PC-9 (cell line): Measurements from ENCODE around the gene PIGR. TPM values are rescaled to one million over a fixed set of nuclear protein-coding genes. Genes with fewer than 3 reads are reported as not detected.

Experiments
- BruUV-seq: library from RNA; stranded (reverse); fragments of 400-500 nt; replicated peaks from 2 replicates; lab custom pipeline; 2021; lab: Mats Ljungman, UMichigan
- CTCF ChIA-PET: fragments of 300-600 bp; sonication (Branson Sonifier 250); formaldehyde crosslinking; loops from one replicate; lab custom pipeline; 2022; ENCODE audit warnings: antibody characterized with exemption; lab: Charles Lee
- POLR2A ChIA-PET: fragments of 300-600 bp; sonication (Branson Sonifier 250); formaldehyde crosslinking; loops from one replicate; lab custom pipeline; 2022; ENCODE audit warnings: antibody characterized with exemption; ENCODE audit not compliant: unreplicated experiment; lab: Charles Lee
- DNase-seq, 2 experiments: peaks; one replicate each; pipeline versions ENCODE4 v3.0.0 to v3.0.0-alpha.2; 2015 to 2022; ENCODE audit warnings: mixed read lengths in 1 of 2
- H2AFZ ChIP-seq: fragments of 200-600 bp; sonication (generic); 2 replicates; pipeline ENCODE4 v1.8.1; 2017; ENCODE audit warnings: antibody characterized with exemption
- H3F3A ChIP-seq: fragments of 200-600 bp; sonication (generic); 2 replicates; pipeline ENCODE4 v1.8.1; 2017; ENCODE audit warnings: antibody characterized with exemption, mild to moderate bottlenecking, low read depth; ENCODE audit not compliant: insufficient read depth
- H3K27ac ChIP-seq: fragments of 200-600 bp; sonication (generic); 2 replicates; pipeline ENCODE4 v1.6.1; 2016; ENCODE audit warnings: mixed run types
- H3K27me3 ChIP-seq: fragments of 200-600 bp; sonication (generic); 2 replicates; pipeline ENCODE4 v1.6.1; 2016; ENCODE audit warnings: low read depth, mixed run types; ENCODE audit not compliant: insufficient read depth
- H3K36me3 ChIP-seq: fragments of 200-600 bp; sonication (generic); 2 replicates; pipeline ENCODE4 v1.6.1; 2016; ENCODE audit warnings: low read depth, mixed run types
- H3K4me1 ChIP-seq: fragments of 200-600 bp; sonication (generic); replicated peaks from 2 replicates; pipeline ENCODE4 v1.6.1; 2016; ENCODE audit warnings: mixed run types; ENCODE audit not compliant: insufficient read depth
- H3K4me2 ChIP-seq: fragments of 200-600 bp; sonication (generic); 2 replicates; pipeline ENCODE4 v1.6.1; 2017; ENCODE audit warnings: mixed run types
- H3K4me3 ChIP-seq: fragments of 200-600 bp; sonication (generic); 2 replicates; pipeline ENCODE4 v1.6.1; 2016; ENCODE audit warnings: mixed run types
- H3K79me2 ChIP-seq: fragments of 200-600 bp; sonication (generic); 2 replicates; pipeline ENCODE4 v1.6.1; 2017; ENCODE audit warnings: low read depth, mixed run types
- H3K9me2 ChIP-seq: fragments of 200-600 bp; sonication (generic); 2 replicates; pipeline ENCODE4 v1.8.1; 2017; ENCODE audit warnings: mild to moderate bottlenecking; ENCODE audit not compliant: insufficient read depth
- H3K9me3 ChIP-seq: fragments of 200-600 bp; sonication (generic); 2 replicates; pipeline ENCODE4 v1.8.1; 2016; ENCODE audit warnings: low read depth; ENCODE audit not compliant: insufficient read depth
- H4K20me1 ChIP-seq: fragments of 200-600 bp; sonication (generic); 2 replicates; pipeline ENCODE4 v1.8.1; 2017; ENCODE audit not compliant: insufficient read depth
- EZH2 ChIP-seq: fragments of 200-600 bp; sonication (generic); IDR thresholded peaks from 2 replicates; pipeline ENCODE4 v1.8.0; 2017; ENCODE audit warnings: antibody characterized with exemption, low read depth
- intact Hi-C: fragments of 100-400 bp; cut with micrococcal nuclease; formaldehyde crosslinking; loops from one replicate; pipeline ENCODE4 v1.10.0; 2022; ENCODE audit not compliant: unreplicated experiment
- total RNA-seq: library from RNA; stranded (reverse); gene quantifications from 2 replicates; pipeline ENCODE4 v1.2.3, GENCODE V29; 2021
- TF ChIP-seq, protein P1 (sequence below): fragments of 200-600 bp; sonication (generic); conservative IDR thresholded peaks from 2 replicates; pipeline ENCODE4 v1.6.1; 2017; ENCODE audit warnings: mixed run types, antibody characterized with exemption, mild to moderate bottlenecking, moderate library complexity

The PIGR gene
- total RNA-seq, 1 experiment from 2014 or later: not detected

DNA sequence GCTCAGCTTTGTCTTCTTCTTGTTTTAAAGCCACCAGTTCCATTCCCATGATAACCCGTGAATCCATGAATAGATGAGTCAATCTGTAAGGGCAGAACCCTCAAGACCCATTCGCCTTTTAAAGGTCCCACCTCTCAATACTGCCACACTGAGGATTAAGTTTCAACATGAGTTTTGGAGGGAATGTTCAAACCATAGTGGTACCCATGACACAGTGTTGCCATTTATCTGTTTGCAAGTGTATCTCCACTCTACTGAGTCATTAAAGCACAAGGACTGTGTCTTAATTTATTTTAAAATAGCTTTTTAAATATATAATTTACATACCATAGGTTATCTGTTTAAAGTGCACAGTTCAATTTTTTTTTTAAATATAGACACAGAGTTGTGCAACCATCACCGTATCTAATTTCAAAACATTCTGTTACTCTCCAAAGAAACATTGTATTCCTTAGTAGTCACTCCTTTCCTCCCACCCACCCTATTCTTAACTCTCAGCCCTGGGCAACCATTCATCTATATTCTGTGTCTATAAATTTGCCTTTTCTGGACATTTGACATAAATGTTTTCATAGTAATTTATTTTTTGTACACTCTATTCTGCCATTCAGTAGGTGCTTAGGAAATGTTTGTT, 53.8 kb downstream of the PIGR start:
- Histone ChIP-seq H3K9me3 (no peaks in the 10 kb centered on the region), H3K36me3 (no peaks in the 10 kb centered on the region), H4K20me1 (no peaks in the 10 kb centered on the region), H2AFZ (no peak overlapping the region), H3K4me3 (no peak overlapping the region), H3K9me2 (no peaks in the 10 kb centered on the region), H3K4me2 (no peak overlapping the region), H3K4me1 (peaks cover 25% of the 10 kb centered on the region), H3K79me2 (no peaks in the 10 kb centered on the region), H3F3A (peaks cover 15% of the 10 kb centered on the region; the same call in 1 of the 2 replicates), H3K27ac (no peak overlapping the region), H3K27me3 (no peaks in the 10 kb centered on the region)
- BruUV-seq: no TSS peak
- no peak for DNase-seq
- CTCF ChIA-PET: no interaction called here
- intact Hi-C loops: no loop called here
- POLR2A ChIA-PET: no interaction called here
- no peak for TF ChIP-seq EZH2
- TF ChIP-seq, protein P1, sequence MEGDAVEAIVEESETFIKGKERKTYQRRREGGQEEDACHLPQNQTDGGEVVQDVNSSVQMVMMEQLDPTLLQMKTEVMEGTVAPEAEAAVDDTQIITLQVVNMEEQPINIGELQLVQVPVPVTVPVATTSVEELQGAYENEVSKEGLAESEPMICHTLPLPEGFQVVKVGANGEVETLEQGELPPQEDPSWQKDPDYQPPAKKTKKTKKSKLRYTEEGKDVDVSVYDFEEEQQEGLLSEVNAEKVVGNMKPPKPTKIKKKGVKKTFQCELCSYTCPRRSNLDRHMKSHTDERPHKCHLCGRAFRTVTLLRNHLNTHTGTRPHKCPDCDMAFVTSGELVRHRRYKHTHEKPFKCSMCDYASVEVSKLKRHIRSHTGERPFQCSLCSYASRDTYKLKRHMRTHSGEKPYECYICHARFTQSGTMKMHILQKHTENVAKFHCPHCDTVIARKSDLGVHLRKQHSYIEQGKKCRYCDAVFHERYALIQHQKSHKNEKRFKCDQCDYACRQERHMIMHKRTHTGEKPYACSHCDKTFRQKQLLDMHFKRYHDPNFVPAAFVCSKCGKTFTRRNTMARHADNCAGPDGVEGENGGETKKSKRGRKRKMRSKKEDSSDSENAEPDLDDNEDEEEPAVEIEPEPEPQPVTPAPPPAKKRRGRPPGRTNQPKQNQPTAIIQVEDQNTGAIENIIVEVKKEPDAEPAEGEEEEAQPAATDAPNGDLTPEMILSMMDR: no peak

DNA sequence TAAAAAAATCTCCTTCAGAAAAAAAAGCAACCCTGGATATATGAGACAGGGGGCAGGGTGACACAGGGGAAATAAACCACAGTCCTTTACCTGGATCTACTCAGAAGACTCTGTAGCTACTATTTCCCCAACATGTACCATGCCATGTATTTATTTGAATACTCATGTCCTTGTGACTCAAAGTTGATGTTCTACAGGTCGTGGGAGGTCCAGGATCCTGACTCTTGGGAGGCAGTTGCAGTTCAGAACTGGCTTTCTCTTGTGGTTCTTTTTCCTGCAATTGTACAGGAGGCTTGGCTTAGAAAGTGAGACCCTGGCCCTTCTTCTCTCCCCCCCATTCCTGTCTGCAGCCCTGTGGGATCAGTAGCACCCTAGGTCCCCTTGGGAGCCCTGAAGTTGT, 54.9 kb downstream of the PIGR start:
- no peaks in the 10 kb centered on the region for H3K9me2 ChIP-seq
- H3F3A ChIP-seq: peaks cover 15% of the 10 kb centered on the region; the same call in 1 of the 2 replicates
- H3K27me3 ChIP-seq: no peaks in the 10 kb centered on the region
- peaks cover 22% of the 10 kb centered on the region for H3K4me1 ChIP-seq
- H4K20me1 ChIP-seq: no peaks in the 10 kb centered on the region
- TF ChIP-seq, protein P1: no peak
- TF ChIP-seq EZH2: no peak
- no peak overlapping the region for H3K4me2 ChIP-seq
- intact Hi-C loops: no loop called here
- H2AFZ ChIP-seq: no peak overlapping the region
- no peak for DNase-seq
- ChIA-PET CTCF (no interaction called here), POLR2A (no interaction called here)
- H3K36me3 ChIP-seq: no peaks in the 10 kb centered on the region
- no peak overlapping the region for H3K27ac ChIP-seq
- no peaks in the 10 kb centered on the region for H3K79me2 ChIP-seq
- no peaks in the 10 kb centered on the region for H3K9me3 ChIP-seq
- no peak overlapping the region for H3K4me3 ChIP-seq
- no TSS peak for BruUV-seq

DNA sequence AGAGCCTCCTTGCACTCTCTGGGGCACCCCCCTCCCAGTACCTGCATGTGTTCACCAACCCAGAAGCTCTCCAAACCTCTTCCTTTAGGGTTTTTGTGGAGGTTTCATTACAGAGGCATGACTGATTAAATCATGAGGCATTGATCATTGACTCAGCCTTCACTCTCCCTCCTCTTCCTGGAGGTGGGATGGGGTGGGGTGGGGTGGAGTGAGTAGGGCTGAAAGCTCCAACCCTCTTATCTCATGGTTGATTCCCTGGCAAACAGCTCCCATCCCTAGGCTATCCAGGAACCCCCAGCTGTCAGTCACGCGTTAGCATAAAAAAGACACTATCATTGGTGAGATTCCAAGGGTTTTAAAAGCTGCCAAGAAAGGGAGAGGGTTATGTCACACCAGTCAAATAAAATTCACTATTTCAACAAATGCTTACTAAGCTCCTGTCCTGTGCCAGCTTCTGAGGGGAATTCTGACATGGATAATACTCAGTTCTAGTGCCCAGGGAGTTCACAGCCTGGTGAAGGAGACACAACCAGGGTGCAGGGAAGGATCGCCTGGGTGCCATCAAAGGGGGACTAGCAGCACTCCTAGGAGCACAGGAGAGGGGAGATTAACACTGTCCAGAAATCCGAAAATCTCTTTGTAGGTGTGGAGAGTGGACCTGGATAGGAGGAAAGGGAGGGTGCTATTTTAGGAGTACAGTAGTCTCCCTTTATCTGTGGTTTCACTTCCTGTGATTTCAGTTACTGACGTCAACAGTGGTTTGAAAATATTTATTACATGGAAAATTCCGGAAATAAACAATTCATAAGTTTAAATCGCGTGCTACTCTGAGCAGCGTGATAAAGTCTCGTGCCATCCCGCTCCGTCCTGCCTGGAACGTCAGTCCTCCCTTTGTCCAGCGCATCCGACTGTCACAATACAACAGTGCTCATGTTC, 55.9 kb downstream of the PIGR start:
- BruUV-seq: no TSS peak
- H3K9me3 ChIP-seq: no peaks in the 10 kb centered on the region
- no peak overlapping the region for H3K4me3 ChIP-seq
- TF ChIP-seq EZH2: no peak
- TF ChIP-seq, protein P1: no peak
- H3K4me1 ChIP-seq: peaks cover 12% of the 10 kb centered on the region
- POLR2A ChIA-PET: no interaction called here
- peaks cover 6% of the 10 kb centered on the region; the same call in 1 of the 2 replicates for H3F3A ChIP-seq
- no peaks in the 10 kb centered on the region for H3K27me3 ChIP-seq
- H3K4me2 ChIP-seq: no peak overlapping the region
- H3K79me2 ChIP-seq: no peaks in the 10 kb centered on the region
- H3K27ac ChIP-seq: no peak overlapping the region
- no peaks in the 10 kb centered on the region for H4K20me1 ChIP-seq
- no peaks in the 10 kb centered on the region for H3K36me3 ChIP-seq
- no peaks in the 10 kb centered on the region for H3K9me2 ChIP-seq
- no peak for DNase-seq
- CTCF ChIA-PET: no interaction called here
- no peak overlapping the region for H2AFZ ChIP-seq
- intact Hi-C loops: no loop called here
